ENCODE data around the gene FMN1. TPM values are rescaled to one million over a fixed set of nuclear protein-coding genes. Genes with fewer than 3 reads are reported as not detected.

FMN1 gene
- total and polyA plus RNA-seq, 8 donors, result 1.9 to 10.2 (median 3.0) TPM

DNA sequence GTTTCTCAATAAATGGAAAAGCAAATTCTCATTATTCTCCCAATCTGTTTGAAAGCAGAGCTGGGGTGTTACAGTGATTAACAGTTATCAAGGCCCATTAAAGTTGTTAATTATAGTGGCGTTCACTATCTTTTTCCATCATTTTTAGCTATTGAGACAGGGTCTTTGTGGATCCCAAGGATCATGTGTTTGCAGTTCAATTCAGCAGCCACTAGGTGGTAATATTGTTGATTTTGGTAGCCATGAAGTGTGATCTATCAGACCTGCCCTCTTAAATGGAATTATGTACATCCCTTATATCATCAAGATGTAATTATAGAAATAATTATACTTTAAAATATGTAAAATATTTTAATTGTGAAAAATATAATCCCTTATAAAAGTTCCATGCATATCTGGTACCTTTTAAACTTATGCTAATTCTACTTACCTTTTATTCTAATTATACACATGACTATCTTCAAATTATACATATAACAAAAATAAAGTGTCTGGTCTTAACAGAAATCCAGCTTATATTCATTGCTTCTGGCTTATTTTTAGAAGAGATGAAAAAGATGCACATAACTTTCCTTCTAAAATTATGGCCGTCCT, 350.3 kb downstream of the FMN1 start:
- ATAC-seq (peak in 3 of 4 donors; percentile 63 to 72 (median 68)), FAIRE-seq (no peak), DNase-seq (no peak)
- WGBS, 2 donors, result 56 to 57% methylated on average over 2 of the region's 2 CpGs
- Histone ChIP-seq H3K36me3 (no peaks in the 10 kb centered on the region), H3K4me3 (no peak overlapping the region), H3K4me1 (no peaks in the 10 kb centered on the region), H3K9me3 (no peaks in the 10 kb centered on the region), H3K27ac (no peak overlapping the region), H3K27me3 (no peaks in the 10 kb centered on the region)
- intact Hi-C loops (cut with DNase I), result no loop called here
- TF ChIP-seq, protein P1, sequence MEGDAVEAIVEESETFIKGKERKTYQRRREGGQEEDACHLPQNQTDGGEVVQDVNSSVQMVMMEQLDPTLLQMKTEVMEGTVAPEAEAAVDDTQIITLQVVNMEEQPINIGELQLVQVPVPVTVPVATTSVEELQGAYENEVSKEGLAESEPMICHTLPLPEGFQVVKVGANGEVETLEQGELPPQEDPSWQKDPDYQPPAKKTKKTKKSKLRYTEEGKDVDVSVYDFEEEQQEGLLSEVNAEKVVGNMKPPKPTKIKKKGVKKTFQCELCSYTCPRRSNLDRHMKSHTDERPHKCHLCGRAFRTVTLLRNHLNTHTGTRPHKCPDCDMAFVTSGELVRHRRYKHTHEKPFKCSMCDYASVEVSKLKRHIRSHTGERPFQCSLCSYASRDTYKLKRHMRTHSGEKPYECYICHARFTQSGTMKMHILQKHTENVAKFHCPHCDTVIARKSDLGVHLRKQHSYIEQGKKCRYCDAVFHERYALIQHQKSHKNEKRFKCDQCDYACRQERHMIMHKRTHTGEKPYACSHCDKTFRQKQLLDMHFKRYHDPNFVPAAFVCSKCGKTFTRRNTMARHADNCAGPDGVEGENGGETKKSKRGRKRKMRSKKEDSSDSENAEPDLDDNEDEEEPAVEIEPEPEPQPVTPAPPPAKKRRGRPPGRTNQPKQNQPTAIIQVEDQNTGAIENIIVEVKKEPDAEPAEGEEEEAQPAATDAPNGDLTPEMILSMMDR (IDR thresholded peaks at IDR 0.05), result peak; percentile 19 to 57 (median 51)

DNA sequence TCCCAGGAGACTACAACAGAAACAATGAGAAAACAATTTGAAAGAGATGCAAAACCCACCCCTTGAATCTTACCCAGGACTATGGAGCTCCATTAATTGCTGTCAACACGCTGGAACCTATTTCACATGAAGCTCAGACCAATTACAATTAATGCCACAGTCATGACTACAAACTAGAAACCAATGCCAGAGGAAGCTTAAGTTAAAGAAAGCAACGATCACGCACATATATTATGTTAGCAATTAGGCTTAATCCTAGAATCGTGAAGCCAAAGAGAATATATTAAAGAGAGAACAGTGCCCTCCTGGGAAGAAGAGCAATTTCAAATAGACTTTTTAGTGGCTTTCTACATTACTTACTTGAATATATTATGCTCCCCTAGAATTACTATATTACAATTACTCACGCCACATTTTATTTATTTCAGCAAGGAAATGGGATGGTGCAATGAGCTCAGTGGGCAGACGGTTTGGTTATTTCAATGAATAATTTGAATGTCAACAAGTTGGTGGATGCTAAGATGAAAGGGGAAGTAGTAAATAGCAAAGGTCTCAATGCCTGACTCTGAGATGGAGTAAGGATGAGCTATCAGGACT, 351.2 kb downstream of the FMN1 start:
- H3K36me3 ChIP-seq, result no peaks in the 10 kb centered on the region
- DNase-seq, result no peak
- H3K4me1 ChIP-seq, result no peaks in the 10 kb centered on the region
- no peak overlapping the region for H3K27ac ChIP-seq
- no peak for FAIRE-seq
- TF ChIP-seq, protein P1 (IDR thresholded peaks at IDR 0.05), result no peak
- no peak overlapping the region for H3K4me3 ChIP-seq
- H3K9me3 ChIP-seq, result no peaks in the 10 kb centered on the region
- no peak for ATAC-seq
- H3K27me3 ChIP-seq, result no peaks in the 10 kb centered on the region
- intact Hi-C loops (cut with DNase I), result no loop called here
- WGBS, 2 donors, result 65 to 71% methylated on average over 6 of the region's 6 CpGs

DNA sequence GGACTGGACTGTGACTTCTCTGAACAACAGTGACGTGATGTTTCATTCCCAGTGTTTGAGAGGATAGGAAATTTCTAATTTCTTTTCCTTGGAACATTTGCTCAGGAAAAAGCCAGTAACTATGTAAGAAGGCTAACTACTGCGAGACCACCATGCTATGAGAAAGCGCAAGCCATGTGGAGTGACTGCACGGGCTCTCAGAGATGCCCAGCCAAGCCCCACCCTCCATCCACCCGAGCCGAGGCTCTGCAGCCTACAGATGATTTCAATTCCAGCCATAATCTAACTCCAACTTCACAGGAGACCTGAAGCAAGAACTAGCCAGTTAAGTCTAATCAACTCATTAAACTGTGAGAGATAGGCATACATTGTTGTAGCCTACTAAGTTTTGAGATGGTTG, 352.4 kb downstream of the FMN1 start:
- intact Hi-C loops (cut with DNase I), result no loop called here
- whole genome bisulfite sequencing, 2 donors, result 83 to 87% methylated on average over 6 of the region's 6 CpGs

DNA sequence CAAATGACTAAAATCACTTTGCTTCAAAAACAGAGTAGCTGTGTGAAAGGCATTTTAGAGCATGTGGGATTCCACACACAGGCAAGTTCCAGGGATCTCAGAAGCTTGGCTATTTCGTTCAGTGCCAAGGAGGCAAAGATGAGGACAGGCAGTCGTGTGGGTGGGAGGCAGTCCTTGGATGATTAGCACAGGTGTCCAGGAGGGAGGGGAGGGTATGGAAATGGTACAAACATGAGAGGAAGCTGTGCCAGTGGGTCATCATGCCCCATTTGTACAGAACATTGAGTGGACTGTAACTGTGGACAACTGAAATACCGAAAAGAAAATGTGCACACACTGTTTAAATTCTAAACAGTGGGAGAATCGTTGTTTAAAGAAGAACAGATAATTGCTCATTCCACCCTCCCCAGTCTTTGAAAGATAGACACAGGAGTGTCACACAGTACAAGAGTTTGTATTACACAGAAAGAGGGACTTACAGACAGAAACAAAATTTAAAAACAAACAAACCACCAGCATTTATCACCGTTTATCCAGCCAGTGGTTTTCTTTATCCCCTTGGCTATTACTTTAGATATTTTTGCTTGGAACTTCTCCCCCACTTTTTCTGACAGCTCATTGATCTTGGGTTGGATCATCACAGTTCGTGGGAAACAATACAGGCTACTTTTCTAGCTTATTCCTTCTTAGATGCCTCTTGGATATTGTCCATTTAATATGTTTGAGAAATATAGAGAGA, 353.8 kb downstream of the FMN1 start:
- H3K4me1 ChIP-seq, result no peaks in the 10 kb centered on the region
- 52 to 54% methylated on average over 6 of the region's 6 CpGs for WGBS, 2 donors
- H3K4me3 ChIP-seq, result no peak overlapping the region
- no peaks in the 10 kb centered on the region for H3K27me3 ChIP-seq
- no peak for DNase-seq
- no peak overlapping the region for H3K27ac ChIP-seq
- intact Hi-C loops (cut with DNase I), result no loop called here
- H3K36me3 ChIP-seq, result no peaks in the 10 kb centered on the region
- TF ChIP-seq, protein P1 (IDR thresholded peaks at IDR 0.05), result no peak
- no peak for FAIRE-seq
- peak in 1 of 4 donors; percentile 48 for ATAC-seq
- no peaks in the 10 kb centered on the region for H3K9me3 ChIP-seq

More for the DNA sequence above, 352.4 kb downstream of the FMN1 start:
- ATAC-seq (no peak), DNase-seq (no peak), FAIRE-seq (no peak)
- H3K4me3 ChIP-seq, result no peak overlapping the region
- H3K27me3 ChIP-seq, result no peaks in the 10 kb centered on the region
- H3K27ac ChIP-seq, result no peak overlapping the region
- no peaks in the 10 kb centered on the region for H3K4me1 ChIP-seq
- TF ChIP-seq, protein P1 (IDR thresholded peaks at IDR 0.05), result no peak
- no peaks in the 10 kb centered on the region for H3K36me3 ChIP-seq
- H3K9me3 ChIP-seq, result no peaks in the 10 kb centered on the region
